IMR-90 (cell line): ENCODE data around the gene POMGNT2. TPM values are rescaled to one million over a fixed set of nuclear protein-coding genes. Genes with fewer than 3 reads are reported as not detected.

Source experiments
- ATAC-seq: fragments of 200-7000 bp; cut with Tn5 transposase; 2 replicates; pipeline ENCODE4 v1.9.1; 2020; ENCODE audit warnings: low read depth, mild to moderate bottlenecking, moderate library complexity
- BruUV-seq: library from RNA; stranded (reverse); fragments of 400-500 nt; replicated peaks from 2 replicates; lab custom pipeline; 2021; lab: Mats Ljungman, UMichigan
- CTCF ChIA-PET: fragments of 300-600 bp; formaldehyde crosslinking; extraction: SDS; loops from one replicate; lab custom pipeline; 2021; ENCODE audit warnings: antibody characterized with exemption; lab: Yijun Ruan, JAX
- POLR2A ChIA-PET: fragments of 300-600 bp; sonication (Branson Sonifier 250); formaldehyde crosslinking; loops from one replicate; lab custom pipeline; 2022; ENCODE audit warnings: antibody characterized with exemption; ENCODE audit not compliant: unreplicated experiment; lab: Charles Lee
- DNase-seq: peaks from one replicate; pipeline ENCODE4 v3.0.0; 2013
- H2AFZ ChIP-seq: replicated peaks from 2 replicates; pipeline ENCODE3; 2013; ENCODE audit warnings: low read length, mild to moderate bottlenecking; ENCODE audit not compliant: poor library complexity
- H2AK5ac ChIP-seq: 2 replicates; pipeline ENCODE4 v1.6.1; 2013; ENCODE audit warnings: low read depth, low read length, inconsistent platforms
- H2AK9ac ChIP-seq: replicated peaks from 2 replicates; pipeline ENCODE3; 2013; ENCODE audit warnings: mild to moderate bottlenecking, low read depth, low read length, moderate library complexity; ENCODE audit not compliant: poor library complexity
- H2BK120ac ChIP-seq: 2 replicates; pipeline ENCODE4 v1.6.1; 2013; ENCODE audit warnings: low read depth, low read length, inconsistent platforms
- H2BK15ac ChIP-seq: 3 replicates; pipeline ENCODE4 v1.6.1; 2013; ENCODE audit warnings: low read depth, low read length, inconsistent platforms
- H2BK20ac ChIP-seq: 2 replicates; pipeline ENCODE4 v1.6.1; 2013; ENCODE audit warnings: low read depth, mild to moderate bottlenecking, inconsistent platforms, low read length, moderate library complexity
- H2BK5ac ChIP-seq: 2 replicates; pipeline ENCODE4 v1.6.1; 2013; ENCODE audit warnings: mild to moderate bottlenecking, low read depth, low read length, inconsistent platforms; ENCODE audit not compliant: poor library complexity, severe bottlenecking
- H3K14ac ChIP-seq: replicated peaks from 2 replicates; pipeline ENCODE4 v1.6.1; 2013; ENCODE audit warnings: low read depth, low read length, inconsistent platforms
- H3K18ac ChIP-seq: 2 replicates; pipeline ENCODE4 v1.6.1; 2013; ENCODE audit warnings: low read depth, low read length, control low read depth
- H3K23ac ChIP-seq: 2 replicates; pipeline ENCODE4 v1.6.1; 2013; ENCODE audit warnings: low read depth, low read length, inconsistent platforms
- H3K27ac ChIP-seq: 2 replicates; pipeline ENCODE4 v1.5.1; 2013; ENCODE audit warnings: mild to moderate bottlenecking, control low read depth, low read length; ENCODE audit not compliant: insufficient read depth
- H3K27me3 ChIP-seq: 2 replicates; pipeline ENCODE4 v1.6.1; 2013; ENCODE audit warnings: low read length; ENCODE audit not compliant: control insufficient read depth, insufficient read depth
- H3K36me3 ChIP-seq: 2 replicates; pipeline ENCODE4 v1.6.1; 2013; ENCODE audit warnings: low read length, mixed read lengths; ENCODE audit not compliant: control insufficient read depth, insufficient read depth
- H3K4ac ChIP-seq: 2 replicates; pipeline ENCODE4 v1.6.1; 2013; ENCODE audit warnings: low read depth, low read length, inconsistent platforms
- H3K4me1 ChIP-seq: 2 replicates; pipeline ENCODE4 v1.6.1; 2013; ENCODE audit warnings: low read length, mixed read lengths; ENCODE audit not compliant: control insufficient read depth, insufficient read depth
- H3K4me2 ChIP-seq: 2 replicates; pipeline ENCODE4 v1.6.1; 2013; ENCODE audit warnings: low read depth, mild to moderate bottlenecking, control low read depth, low read length, moderate library complexity
- H3K4me3 ChIP-seq: 2 replicates; pipeline ENCODE4 v1.5.1; 2013; ENCODE audit warnings: low read depth, mild to moderate bottlenecking, control low read depth, low read length, moderate library complexity; ENCODE audit not compliant: insufficient read depth
- H3K56ac ChIP-seq: 2 replicates; pipeline ENCODE4 v1.6.1; 2013; ENCODE audit warnings: low read length, inconsistent platforms; ENCODE audit not compliant: insufficient read depth; ENCODE audit errors: extremely low read depth
- H3K79me1 ChIP-seq, 2 experiments: 2 replicates each; pipeline ENCODE4 v1.6.1; 2013; ENCODE audit warnings: low read length in 2 of 2, inconsistent platforms in 1 of 2, low read depth in 1 of 2
- H3K9ac ChIP-seq: 2 replicates; pipeline ENCODE4 v1.6.1; 2013; ENCODE audit warnings: low read depth, low read length, control low read depth
- H3K9me1 ChIP-seq: 2 replicates; pipeline ENCODE4 v1.6.1; 2013; ENCODE audit warnings: low read length, inconsistent platforms; ENCODE audit not compliant: insufficient read depth
- H3K9me3 ChIP-seq: 2 replicates; pipeline ENCODE4 v1.6.1; 2013; ENCODE audit warnings: low read length; ENCODE audit not compliant: control insufficient read depth, insufficient read depth
- H4K20me1 ChIP-seq: 2 replicates; pipeline ENCODE4 v1.6.1; 2013; ENCODE audit warnings: low read length, inconsistent platforms; ENCODE audit not compliant: insufficient read depth
- H4K5ac ChIP-seq: 2 replicates; pipeline ENCODE4 v1.6.1; 2013; ENCODE audit warnings: mild to moderate bottlenecking, low read depth, low read length, control low read depth
- H4K8ac ChIP-seq, 2 experiments: 2 replicates each; pipeline ENCODE4 v1.6.1; 2013; ENCODE audit warnings: low read depth in 2 of 2, low read length in 2 of 2, control low read depth in 1 of 2, inconsistent platforms in 1 of 2
- H4K91ac ChIP-seq: 2 replicates; pipeline ENCODE4 v1.6.1; 2013; ENCODE audit warnings: low read depth, low read length, inconsistent platforms; ENCODE audit not compliant: insufficient read depth
- BHLHE40 ChIP-seq: fragments of 150-350 bp; IDR thresholded peaks from 2 replicates; pipeline ENCODE4 v1.6.1; 2016; ENCODE audit warnings: mild to moderate bottlenecking, low read depth, low read length
- CHD1 ChIP-seq: IDR thresholded peaks from 2 replicates; pipeline ENCODE4 v1.6.1; 2012; ENCODE audit warnings: low read depth, low read length, improper control_type of control experiment
- SMC3 ChIP-seq: fragments of 150-350 bp; IDR thresholded peaks from 2 replicates; pipeline ENCODE4 v1.6.1; 2016; ENCODE audit warnings: low read depth, mild to moderate bottlenecking, antibody characterized with exemption, low read length, moderate library complexity
- WGBS, 2 experiments: methylation state at CpG; one replicate each; pipeline versions ENCODE4 v1.1.5 to v1.1.7; 2013; ENCODE audit warnings: missing lambda C conversion rate in 2 of 2; ENCODE audit not compliant: insufficient read length in 1 of 2; ENCODE audit errors: extremely low coverage in 2 of 2; 5-methylcytosine and 5-hydroxymethylcytosine counted together
- dilution Hi-C: fragments of 300-500 bp; cut with HindIII; formaldehyde crosslinking; loops from one replicate; pipeline ENCODE4 v1.14.3; 2018; ENCODE audit warnings: low sequenced_read_pairs; ENCODE audit not compliant: unreplicated experiment
- in situ Hi-C: fragments of 300-500 bp; cut with MboI; formaldehyde crosslinking; loops from 3 replicates; pipeline ENCODE4 v1.14.3; 2019; ENCODE audit warnings: low sequenced_read_pairs, inconsistent platforms, mixed read lengths
- intact Hi-C: fragments of 100-400 bp; cut with micrococcal nuclease; formaldehyde crosslinking; loops from 2 replicates; pipeline ENCODE4 v1.10.0; 2022
- polyA plus RNA-seq, 3 experiments: library from polyadenylated mRNA; depleted of rRNA; stranded (reverse); fragments of >200 nt; gene quantifications; 2 replicates each; pipeline ENCODE4 v1.2.3, GENCODE V29; 2012; ENCODE audit warnings: low replicate concordance in 1 of 3
- total RNA-seq: library from RNA; depleted of rRNA; stranded (reverse); fragments of >200 nt; gene quantifications from 2 replicates; pipeline ENCODE4 v1.2.3, GENCODE V29; 2012

Gene POMGNT2
- total and polyA plus RNA-seq, 2 of the 4 experiments (the other 2 are of a cell fraction) = 7.5 to 16.2 TPM

DNA sequence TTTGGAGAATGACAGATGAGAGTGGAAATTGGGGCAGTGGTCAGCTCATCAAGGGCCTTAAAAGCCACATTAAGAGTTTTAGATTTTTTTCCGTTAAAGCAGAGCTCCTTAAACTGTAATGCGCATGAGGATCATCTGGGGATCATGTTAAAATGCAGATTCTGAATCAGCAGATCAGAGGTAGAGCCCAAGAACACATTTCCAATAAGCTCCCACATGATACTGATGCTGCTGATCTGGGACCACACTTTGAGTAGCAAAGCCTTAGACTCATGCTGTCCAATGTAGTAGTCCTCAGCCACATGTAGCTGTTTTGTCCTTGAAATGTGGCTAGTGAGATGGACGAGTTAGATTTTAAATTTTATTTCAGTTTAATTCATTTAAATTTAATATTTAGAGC lies 26.3 kb upstream of the POMGNT2 start:
- no peak for ATAC-seq
- DNase-seq = no peak
- H2BK20ac ChIP-seq = no peak overlapping the region
- no peak overlapping the region for H4K8ac ChIP-seq
- no peak overlapping the region for H2AK5ac ChIP-seq
- no peak overlapping the region for H4K91ac ChIP-seq
- no peaks in the 10 kb centered on the region; the same call in none of the 2 replicates for H3K27me3 ChIP-seq
- H3K4me2 ChIP-seq = no peak overlapping the region
- no peak overlapping the region for H3K18ac ChIP-seq
- H3K9ac ChIP-seq = no peak overlapping the region
- TF ChIP-seq CHD1 = no peak
- no peak for TF ChIP-seq SMC3
- no peak for TF ChIP-seq BHLHE40
- H2BK120ac ChIP-seq = no peak overlapping the region
- intact Hi-C loops = no loop called here
- no peak overlapping the region for H2AFZ ChIP-seq
- CTCF ChIA-PET = no interaction called here
- in situ Hi-C loops = no loop called here
- H3K23ac ChIP-seq = no peak overlapping the region
- no peaks in the 10 kb centered on the region for H3K9me3 ChIP-seq
- no peak overlapping the region for H3K27ac ChIP-seq
- H3K56ac ChIP-seq = no peak overlapping the region
- H2BK15ac ChIP-seq = no peak overlapping the region
- no peaks in the 10 kb centered on the region for H3K9me1 ChIP-seq
- H3K36me3 ChIP-seq = no peaks in the 10 kb centered on the region
- no peaks in the 10 kb centered on the region for H3K4me1 ChIP-seq
- H3K79me1 ChIP-seq = no peaks in the 10 kb centered on the region
- H3K4ac ChIP-seq = no peak overlapping the region
- BruUV-seq = no TSS peak
- no peaks in the 10 kb centered on the region for H4K20me1 ChIP-seq
- H3K4me3 ChIP-seq = no peak overlapping the region
- dilution Hi-C loops = no loop called here
- H4K5ac ChIP-seq = no peak overlapping the region
- POLR2A ChIA-PET = no interaction called here
- no peak overlapping the region for H3K14ac ChIP-seq
- H2AK9ac ChIP-seq = no peak overlapping the region
- H2BK5ac ChIP-seq = no peak overlapping the region
- 80% methylated on average over 1 of the region's 3 CpGs; no CpG with 5 or more reads in 1 of the 2 experiments for WGBS, 2 experiments
